ENCODE results near the gene COX19.

The COX19 gene

GRCh38 chr7:983616-984071 is 8.3 kb upstream of the COX19 start:
- DNase-seq (ENCODE audit: low read depth in 1 of 2, low spot score in 1 of 2): no peak
- no peak overlapping the region for H3K4me3 ChIP-seq (replicated peaks; ENCODE audit: insufficient read depth, low read length)
- TF ChIP-seq REST (IDR thresholded peaks at IDR 0.05; ENCODE audit: insufficient replicate concordance, low read depth) (no peak), GABPA (IDR thresholded peaks at IDR 0.05; ENCODE audit: low read depth) (no peak), SPI1 (IDR thresholded peaks at IDR 0.05; ENCODE audit: borderline replicate concordance, low read depth) (no peak), POLR2AphosphoS5 (IDR thresholded peaks at IDR 0.05; ENCODE audit: low read depth) (no peak)
- TF ChIP-seq, protein P1, sequence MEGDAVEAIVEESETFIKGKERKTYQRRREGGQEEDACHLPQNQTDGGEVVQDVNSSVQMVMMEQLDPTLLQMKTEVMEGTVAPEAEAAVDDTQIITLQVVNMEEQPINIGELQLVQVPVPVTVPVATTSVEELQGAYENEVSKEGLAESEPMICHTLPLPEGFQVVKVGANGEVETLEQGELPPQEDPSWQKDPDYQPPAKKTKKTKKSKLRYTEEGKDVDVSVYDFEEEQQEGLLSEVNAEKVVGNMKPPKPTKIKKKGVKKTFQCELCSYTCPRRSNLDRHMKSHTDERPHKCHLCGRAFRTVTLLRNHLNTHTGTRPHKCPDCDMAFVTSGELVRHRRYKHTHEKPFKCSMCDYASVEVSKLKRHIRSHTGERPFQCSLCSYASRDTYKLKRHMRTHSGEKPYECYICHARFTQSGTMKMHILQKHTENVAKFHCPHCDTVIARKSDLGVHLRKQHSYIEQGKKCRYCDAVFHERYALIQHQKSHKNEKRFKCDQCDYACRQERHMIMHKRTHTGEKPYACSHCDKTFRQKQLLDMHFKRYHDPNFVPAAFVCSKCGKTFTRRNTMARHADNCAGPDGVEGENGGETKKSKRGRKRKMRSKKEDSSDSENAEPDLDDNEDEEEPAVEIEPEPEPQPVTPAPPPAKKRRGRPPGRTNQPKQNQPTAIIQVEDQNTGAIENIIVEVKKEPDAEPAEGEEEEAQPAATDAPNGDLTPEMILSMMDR (IDR thresholded peaks at IDR 0.05; ENCODE audit: insufficient read depth, low read length): no peak
- H3K27me3 ChIP-seq (ENCODE audit: insufficient read depth, poor library complexity, severe bottlenecking): peaks cover 2% of the 10 kb centered on the region
- no peak overlapping the region for H3K27ac ChIP-seq (replicated peaks)

GRCh38 chr7:983004-983615 is 7.8 kb upstream of the COX19 start, which contains the start of gene CYP2W1:
TSS of gene CYP2W1 (plus strand) at chr7:983181. CDS start at chr7:983212, 31 bp downstream.
- Histone ChIP-seq H3K4me3 (replicated peaks; ENCODE audit: insufficient read depth, low read length) (no peak within 1 kb of the TSS), H3K27me3 (ENCODE audit: insufficient read depth, poor library complexity, severe bottlenecking) (peaks cover 2% of the 10 kb centered on the region), H3K27ac (replicated peaks) (no peak within 1 kb of the TSS)
- no peak for TF ChIP-seq REST (IDR thresholded peaks at IDR 0.05; ENCODE audit: insufficient replicate concordance, low read depth)
- TF ChIP-seq, protein P1 (IDR thresholded peaks at IDR 0.05; ENCODE audit: insufficient read depth, low read length): no peak
- DNase-seq (ENCODE audit: low read depth in 1 of 2, low spot score in 1 of 2): no peak

DNA sequence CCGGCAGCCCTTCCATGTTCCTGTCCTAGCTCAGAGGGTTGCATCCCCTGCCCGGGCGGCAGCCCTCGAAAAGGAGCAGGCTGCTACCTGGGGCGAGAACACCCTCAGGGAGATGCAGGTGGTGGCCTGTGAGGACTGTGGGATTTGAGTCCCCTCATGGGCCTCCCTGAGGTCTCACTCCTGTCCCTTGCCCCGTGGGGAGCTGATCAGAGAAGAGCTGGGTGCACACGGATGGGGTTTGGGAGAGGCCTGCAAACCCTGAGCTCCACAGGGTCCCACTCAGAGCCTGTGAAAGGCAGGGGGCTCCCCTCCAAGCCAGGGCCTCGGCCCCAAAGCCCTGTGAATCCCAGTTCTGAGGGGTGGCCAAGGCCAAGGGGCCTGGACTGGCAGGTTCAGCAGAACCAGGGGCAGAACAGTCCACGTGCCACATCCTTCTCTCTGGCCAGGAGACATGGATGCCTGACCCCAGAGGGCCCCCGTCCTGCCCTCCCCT is 7.2 kb upstream of the COX19 start:
- Histone ChIP-seq H3K27ac (replicated peaks) (no peak overlapping the region), H3K27me3 (ENCODE audit: insufficient read depth, poor library complexity, severe bottlenecking) (peaks cover 2% of the 10 kb centered on the region), H3K4me3 (replicated peaks; ENCODE audit: insufficient read depth, low read length) (no peak overlapping the region)
- DNase-seq (ENCODE audit: low read depth in 1 of 2, low spot score in 1 of 2): no peak
- TF ChIP-seq POLR2AphosphoS5 (IDR thresholded peaks at IDR 0.05; ENCODE audit: low read depth): no peak
- no peak for TF ChIP-seq GABPA (IDR thresholded peaks at IDR 0.05; ENCODE audit: low read depth)
- TF ChIP-seq, protein P1 (IDR thresholded peaks at IDR 0.05; ENCODE audit: insufficient read depth, low read length): no peak
- no peak for TF ChIP-seq REST (IDR thresholded peaks at IDR 0.05; ENCODE audit: insufficient replicate concordance, low read depth)
